ENCODE results near the gene TNFSF15. TPM values are rescaled to one million over a fixed set of nuclear protein-coding genes. Genes with fewer than 3 reads are reported as not detected.

Gene TNFSF15
- total and polyA plus RNA-seq, 2 donors (not counting 3 experiments of a cell fraction or from before 2014, with no cell fraction given): 8.4 to 14.3 TPM

DNA sequence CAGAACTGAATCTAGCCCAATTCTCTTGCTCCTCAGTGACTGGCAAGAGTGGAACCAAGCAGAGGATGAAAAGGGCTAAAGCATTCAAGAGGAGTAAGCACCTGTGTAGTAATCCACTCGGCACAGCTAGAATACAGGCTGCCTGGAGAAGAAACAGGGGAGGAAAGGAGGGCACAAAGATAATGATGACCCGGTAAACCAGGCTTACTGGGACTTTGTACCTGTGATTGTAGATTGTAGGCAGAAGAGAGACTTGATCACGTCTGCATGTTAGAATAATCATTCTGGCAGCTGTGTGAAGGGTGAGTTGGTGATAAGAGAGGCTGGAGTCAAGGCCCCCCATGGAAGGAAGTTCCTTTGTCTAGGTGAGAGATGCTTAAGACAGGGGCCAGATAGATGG is 20.6 kb upstream of the TNFSF15 start:
- Histone ChIP-seq H3K4me1 (ENCODE audit: control insufficient read depth, extremely low read depth, insufficient read depth, low read length) (no peaks in the 10 kb centered on the region), H3K79me2 (ENCODE audit: control insufficient read depth, insufficient read depth, low read length) (no peaks in the 10 kb centered on the region), H4K20me1 (replicated peaks; ENCODE audit: control insufficient read depth, extremely low read depth, insufficient read depth, low read length) (no peaks in the 10 kb centered on the region), H3K9me3 (replicated peaks; ENCODE audit: control insufficient read depth, insufficient read depth, low read length) (no peaks in the 10 kb centered on the region), H3K4me3 (replicated peaks in 1 of 3; ENCODE audit: insufficient read depth in 1 of 3, low read depth in 1 of 3, low read length in 3 of 3) (no peak overlapping the region), H3K27me3 (ENCODE audit: control insufficient read depth in 2 of 2, insufficient read depth in 2 of 2, low read length in 2 of 2) (no peaks in the 10 kb centered on the region), H3K9ac (replicated peaks; ENCODE audit: extremely low read depth, insufficient read depth, low read length) (no peak overlapping the region), H3K9me1 (replicated peaks; ENCODE audit: control insufficient read depth, extremely low read depth, insufficient read depth, low read length) (no peaks in the 10 kb centered on the region), H3K27ac (ENCODE audit: insufficient read depth, low read depth, low read length) (no peak overlapping the region), H3K36me3 (ENCODE audit: control insufficient read depth in 2 of 2, extremely low read depth in 1 of 2, insufficient read depth in 2 of 2, low read length in 2 of 2) (no peaks in the 10 kb centered on the region), H3K4me2 (ENCODE audit: insufficient read depth, low read length) (no peak overlapping the region), H2AFZ (ENCODE audit: low read depth, low read length) (no peak overlapping the region)
- FAIRE-seq: no peak
- dilution Hi-C loops (cut with MboI; ENCODE audit: extremely low pct_ligation_motif_present, low sequenced_read_pairs): no loop called here
- CTCF ChIA-PET: interaction anchor here (1.2 kb wide), 1 partner anchor 80 kb away, joined by 3 read pairs; no protein-coding TSS in a partner anchor
- POLR2A ChIA-PET: no interaction called here
- intact Hi-C loops (cut with micrococcal nuclease): loop anchor here (5.0 kb wide), 1 partner anchor 49 kb away; no protein-coding TSS in a partner anchor
- no peak for DNase-seq (ENCODE audit: low read depth, low spot score)
- TF ChIP-seq, protein P1, sequence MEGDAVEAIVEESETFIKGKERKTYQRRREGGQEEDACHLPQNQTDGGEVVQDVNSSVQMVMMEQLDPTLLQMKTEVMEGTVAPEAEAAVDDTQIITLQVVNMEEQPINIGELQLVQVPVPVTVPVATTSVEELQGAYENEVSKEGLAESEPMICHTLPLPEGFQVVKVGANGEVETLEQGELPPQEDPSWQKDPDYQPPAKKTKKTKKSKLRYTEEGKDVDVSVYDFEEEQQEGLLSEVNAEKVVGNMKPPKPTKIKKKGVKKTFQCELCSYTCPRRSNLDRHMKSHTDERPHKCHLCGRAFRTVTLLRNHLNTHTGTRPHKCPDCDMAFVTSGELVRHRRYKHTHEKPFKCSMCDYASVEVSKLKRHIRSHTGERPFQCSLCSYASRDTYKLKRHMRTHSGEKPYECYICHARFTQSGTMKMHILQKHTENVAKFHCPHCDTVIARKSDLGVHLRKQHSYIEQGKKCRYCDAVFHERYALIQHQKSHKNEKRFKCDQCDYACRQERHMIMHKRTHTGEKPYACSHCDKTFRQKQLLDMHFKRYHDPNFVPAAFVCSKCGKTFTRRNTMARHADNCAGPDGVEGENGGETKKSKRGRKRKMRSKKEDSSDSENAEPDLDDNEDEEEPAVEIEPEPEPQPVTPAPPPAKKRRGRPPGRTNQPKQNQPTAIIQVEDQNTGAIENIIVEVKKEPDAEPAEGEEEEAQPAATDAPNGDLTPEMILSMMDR (IDR thresholded peaks at IDR 0.05; ENCODE audit: extremely low read depth in 1 of 2, insufficient read depth in 1 of 2, low read depth in 1 of 2, low read length in 2 of 2): no peak
- TF ChIP-seq POLR2AphosphoS5 (IDR thresholded peaks at IDR 0.05; ENCODE audit: insufficient read depth, low read depth, low read length): no peak
- TF ChIP-seq POLR2A (IDR thresholded peaks at IDR 0.05; ENCODE audit: low read depth, low read length): no peak
- no peak for TF ChIP-seq MYC (IDR thresholded peaks at IDR 0.05; ENCODE audit: low read depth, low read length)
- TF ChIP-seq, protein P2, sequence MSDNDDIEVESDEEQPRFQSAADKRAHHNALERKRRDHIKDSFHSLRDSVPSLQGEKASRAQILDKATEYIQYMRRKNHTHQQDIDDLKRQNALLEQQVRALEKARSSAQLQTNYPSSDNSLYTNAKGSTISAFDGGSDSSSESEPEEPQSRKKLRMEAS (IDR thresholded peaks at IDR 0.05; ENCODE audit: insufficient read depth, insufficient read length): no peak
- no peak for TF ChIP-seq GATA2 (IDR thresholded peaks at IDR 0.05; ENCODE audit: insufficient read depth, insufficient read length, low read depth, low read length)
- no peak for TF ChIP-seq FOS (IDR thresholded peaks at IDR 0.05; ENCODE audit: borderline replicate concordance, insufficient read depth, low read length)
- no peak for TF ChIP-seq EZH2 (IDR thresholded peaks at IDR 0.05; ENCODE audit: borderline replicate concordance, low read depth, low read length, severe bottlenecking)
- TF ChIP-seq JUN (IDR thresholded peaks at IDR 0.05; ENCODE audit: borderline replicate concordance, insufficient read depth, insufficient read length, low read depth): no peak
- no TSS peak for BruUV-seq (replicated peaks)
